Pulmonary artery endothelial cell (primary cell): ENCODE results near the gene SH3BP4. TPM values are rescaled to one million over a fixed set of nuclear protein-coding genes. Genes with fewer than 3 reads are reported as not detected.

Experiments used
- DNase-seq: peaks from one replicate; pipeline ENCODE4 v3.0.0-alpha.2; 2011; ENCODE audit warnings: low read depth, low spot score
- total RNA-seq: library from RNA; depleted of rRNA; stranded (reverse); fragments of >200 nt; gene quantifications from 2 replicates; pipeline ENCODE4 v1.2.3, GENCODE V29; 2014

SH3BP4 gene
- total RNA-seq, 1 donor from 2014 or later, result 47.7 TPM

DNA sequence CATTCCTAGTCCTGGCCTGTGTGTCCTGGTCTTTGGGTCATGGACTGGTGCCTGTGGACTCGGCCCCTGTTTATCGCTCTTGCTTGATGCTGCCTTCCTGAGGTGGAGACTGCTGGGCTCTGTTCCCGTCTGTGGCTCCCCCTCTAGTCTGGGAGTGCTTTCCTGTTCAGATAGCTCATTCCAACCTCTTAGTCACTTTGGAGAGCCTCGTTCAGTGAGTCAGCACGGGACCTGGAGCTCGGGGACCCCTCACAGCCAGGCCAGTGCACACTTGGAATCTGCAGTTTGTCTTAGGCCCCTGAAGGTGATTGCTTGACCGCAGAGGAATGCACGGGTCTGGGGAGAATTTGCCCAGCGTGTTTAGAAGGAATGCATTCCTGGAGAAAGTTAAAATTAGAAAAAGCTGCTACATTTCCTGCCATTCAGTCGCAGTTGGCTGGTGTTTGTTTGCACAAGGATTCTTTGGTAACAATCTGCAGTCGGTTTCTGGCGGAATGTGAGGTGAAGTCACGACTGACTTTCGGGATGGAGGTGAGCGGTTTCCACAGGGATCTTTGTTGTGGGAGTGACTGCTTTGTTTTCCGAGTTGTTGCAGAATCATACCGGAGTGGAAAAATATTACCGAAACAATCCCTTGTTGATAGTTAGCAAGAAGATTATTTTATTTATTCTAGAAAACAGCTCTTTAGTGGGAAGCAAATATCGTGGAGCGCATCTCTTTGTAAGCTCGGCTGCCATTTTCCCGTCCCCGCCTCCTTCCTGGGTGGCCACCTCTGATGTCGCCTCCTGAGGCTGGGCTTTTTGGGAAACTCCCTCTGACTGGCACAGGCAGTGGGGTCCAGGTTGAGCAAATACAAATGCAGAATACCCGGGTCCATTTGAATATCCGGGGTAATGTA lies 29.6 kb downstream of the SH3BP4 start:
- DNase-seq, result peak; percentile 98

DNA sequence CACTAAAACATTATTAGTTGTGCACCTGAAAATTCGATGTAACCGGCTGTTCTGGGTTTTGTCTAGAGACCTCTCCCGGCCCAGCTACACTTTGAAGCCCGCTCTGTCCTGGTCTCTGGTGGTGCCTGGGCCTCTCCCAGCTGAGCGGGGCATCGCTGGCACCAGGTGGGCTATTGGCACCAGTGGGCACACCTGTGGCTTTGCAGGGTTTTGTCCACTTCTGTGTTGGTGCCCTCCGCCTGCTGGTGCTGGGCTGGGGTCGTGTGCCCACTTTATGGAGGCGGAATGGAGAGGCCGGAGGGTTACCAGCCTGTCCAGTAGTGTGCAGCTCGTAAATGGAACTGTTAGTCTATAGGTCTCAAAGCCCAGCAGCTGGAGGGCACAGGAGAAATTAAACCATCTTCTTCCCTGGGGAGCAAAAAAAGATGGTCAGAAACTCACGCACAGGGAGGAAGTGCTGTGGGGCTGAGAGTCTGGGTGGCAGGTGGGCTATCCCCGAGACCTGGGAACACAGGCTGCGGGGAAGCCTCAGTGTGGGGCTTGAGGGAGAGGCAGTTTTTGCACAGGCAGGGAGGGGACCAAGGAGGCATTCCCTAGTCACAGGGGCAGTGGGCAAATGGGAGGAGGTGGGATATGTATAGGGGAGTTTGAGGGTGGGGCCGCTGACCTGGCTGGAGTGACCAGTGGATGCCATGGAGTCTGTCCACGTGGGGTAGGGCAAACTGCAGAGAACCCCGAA lies 30.4 kb downstream of the SH3BP4 start:
- DNase-seq, result no peak

DNA sequence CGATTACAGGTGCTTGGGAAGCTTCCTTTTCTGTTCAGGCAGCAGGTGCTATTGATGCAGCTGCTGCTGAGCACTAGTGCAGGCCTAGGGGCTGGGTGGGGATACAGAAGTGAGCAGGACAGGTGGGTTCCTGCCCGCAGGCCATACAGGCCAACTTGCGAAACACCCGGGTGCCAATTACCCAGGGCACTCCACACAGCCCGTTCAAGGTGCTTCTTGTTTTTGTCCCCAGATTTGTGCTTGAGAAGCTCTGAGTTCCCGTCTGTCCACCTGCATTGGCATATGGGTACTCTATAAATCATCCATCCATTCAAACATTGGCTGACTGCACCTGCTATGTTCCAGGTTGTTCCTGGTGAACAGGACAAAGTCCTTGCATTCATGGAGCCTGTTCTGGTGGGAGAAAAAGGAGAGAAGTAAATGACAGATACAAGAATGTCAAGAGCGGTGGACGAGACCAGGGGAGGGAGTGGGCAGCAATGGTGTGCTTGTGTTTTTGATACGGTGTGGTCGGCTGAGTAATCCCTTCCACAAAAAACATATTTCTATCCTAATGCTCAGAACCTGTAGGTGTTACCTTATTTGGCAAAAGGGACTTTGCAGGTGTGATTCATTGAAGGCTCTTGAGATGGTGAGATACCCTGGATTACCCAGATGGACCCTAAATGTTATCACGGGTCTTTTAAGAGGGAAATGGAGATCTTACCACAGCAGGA lies 31.4 kb downstream of the SH3BP4 start:
- no peak for DNase-seq

DNA sequence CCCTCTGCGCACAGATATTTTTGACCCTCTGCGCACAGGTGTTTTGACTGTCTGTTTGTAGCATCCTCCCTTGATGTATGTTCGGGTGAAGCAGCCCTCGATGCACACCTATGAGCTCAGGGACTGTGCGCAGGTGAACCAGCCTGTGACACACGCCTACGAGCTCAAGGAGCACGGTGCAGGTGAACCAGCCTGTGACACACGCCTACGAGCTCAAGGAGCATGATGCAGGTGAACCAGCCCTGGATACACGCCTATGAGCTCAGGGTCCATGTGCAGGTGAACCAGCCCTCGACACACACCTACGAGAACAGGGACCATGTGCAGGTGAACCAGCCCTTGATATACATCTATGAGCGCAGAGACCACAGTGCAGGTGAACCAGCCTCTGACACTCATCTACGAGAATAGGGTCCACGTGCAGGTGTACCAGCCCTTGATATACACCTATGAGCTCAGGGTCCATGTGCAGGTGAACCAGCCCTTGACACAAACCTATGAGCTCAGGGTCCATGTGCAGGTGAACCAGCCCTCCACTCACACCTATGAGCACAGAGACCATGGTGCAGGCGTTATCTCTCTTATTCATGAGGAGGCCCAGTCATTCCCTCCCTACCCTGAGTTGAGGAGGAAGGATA lies 33.9 kb downstream of the SH3BP4 start:
- no peak for DNase-seq

DNA sequence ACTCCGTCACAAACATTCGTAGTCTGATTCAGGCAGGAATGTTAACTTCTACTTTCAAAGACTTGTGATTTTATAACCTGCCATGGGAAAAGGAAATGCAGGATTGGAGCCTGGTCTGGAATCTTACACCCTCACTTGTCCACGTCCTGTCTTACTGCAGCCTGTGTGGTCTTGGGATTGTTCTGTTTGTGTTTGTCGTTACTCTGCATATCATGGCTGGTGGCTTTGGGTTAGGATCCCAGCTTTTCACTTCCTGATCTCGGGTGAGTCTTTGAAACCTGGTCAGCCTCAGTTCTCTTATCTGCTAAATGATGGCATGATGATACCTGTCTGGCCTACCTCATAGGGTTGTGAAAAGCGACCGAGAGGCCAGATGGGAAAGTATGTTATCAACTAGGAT lies 34.6 kb downstream of the SH3BP4 start:
- no peak for DNase-seq

DNA sequence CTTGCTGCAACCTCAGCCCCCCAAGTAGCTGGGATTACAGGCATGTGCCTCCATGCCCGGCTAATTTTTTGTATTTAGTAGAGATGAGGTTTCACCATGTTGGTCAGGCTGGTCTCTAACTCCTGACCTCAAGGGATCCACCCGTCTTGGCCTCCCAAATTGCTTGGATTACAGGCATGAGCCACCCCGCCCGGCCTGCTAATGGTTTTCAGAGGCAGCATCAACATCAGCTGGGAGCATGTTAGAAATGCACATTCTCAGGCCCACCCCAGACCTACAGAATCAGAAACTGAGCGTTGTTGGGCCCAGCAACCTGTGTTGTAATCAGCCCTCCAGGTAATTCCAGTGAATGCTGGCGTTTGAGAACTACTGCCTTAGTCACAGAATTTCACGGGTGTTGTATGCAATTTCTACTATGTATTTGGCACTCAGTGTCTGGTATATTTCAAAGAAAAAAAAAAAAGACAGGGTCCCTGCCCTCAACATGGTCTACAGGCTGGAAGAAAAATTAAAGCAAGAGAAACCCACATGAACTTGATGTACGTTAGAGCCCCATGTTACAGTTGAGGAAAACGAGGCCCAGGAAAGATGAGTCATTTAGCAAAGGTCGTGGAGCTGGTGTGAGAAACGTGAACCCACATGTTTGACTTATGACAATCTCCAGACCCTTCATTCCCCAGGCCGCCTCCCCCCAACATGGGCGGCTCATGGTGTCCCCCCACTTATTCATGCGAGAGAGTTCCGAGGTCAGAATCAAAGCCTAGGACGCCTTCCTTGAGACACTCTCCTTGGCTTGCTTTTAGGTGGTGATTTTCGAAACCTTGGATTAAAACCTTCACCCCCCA lies 35.3 kb downstream of the SH3BP4 start:
- DNase-seq, result no peak

DNA sequence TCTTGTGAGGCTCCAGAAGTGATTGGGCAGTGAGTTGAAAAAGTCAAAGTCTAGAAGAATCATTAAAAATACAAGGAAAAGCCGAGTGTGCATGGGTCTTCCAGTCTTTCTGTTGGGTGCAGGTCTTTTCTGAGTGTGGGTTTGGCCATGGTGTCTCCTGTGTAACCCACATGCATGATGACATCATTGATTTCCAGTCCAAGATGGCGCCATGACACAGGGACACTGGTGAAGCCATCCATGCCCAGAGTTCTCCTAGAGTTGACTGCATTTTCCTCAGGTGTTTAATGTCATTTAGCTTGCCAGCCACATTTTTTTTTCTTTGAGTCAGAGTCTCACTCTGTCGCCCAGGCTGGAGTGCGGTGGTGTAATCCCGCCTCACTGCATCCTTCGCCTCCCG lies 35.9 kb downstream of the SH3BP4 start:
- DNase-seq, result no peak

DNA sequence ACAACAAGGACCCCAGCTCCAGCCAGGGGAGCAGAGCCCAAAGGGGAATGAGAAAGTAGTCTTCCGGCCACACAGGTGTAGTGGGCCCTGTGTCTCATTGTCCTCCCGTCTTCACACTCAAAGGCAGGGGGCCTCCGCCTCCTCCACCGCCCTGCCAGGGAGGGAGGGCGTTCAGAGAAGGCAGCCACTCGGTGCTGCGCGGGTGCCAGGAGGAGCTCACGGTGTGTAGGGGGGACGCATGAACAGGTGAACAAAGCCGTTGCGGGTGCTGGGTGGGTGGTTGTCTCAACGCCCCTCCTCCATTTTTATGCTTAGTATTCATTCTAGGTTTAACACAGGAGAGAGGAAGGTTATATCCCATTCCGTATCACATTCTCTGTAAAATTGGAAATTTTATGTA lies 36.7 kb downstream of the SH3BP4 start:
- DNase-seq, result no peak

DNA sequence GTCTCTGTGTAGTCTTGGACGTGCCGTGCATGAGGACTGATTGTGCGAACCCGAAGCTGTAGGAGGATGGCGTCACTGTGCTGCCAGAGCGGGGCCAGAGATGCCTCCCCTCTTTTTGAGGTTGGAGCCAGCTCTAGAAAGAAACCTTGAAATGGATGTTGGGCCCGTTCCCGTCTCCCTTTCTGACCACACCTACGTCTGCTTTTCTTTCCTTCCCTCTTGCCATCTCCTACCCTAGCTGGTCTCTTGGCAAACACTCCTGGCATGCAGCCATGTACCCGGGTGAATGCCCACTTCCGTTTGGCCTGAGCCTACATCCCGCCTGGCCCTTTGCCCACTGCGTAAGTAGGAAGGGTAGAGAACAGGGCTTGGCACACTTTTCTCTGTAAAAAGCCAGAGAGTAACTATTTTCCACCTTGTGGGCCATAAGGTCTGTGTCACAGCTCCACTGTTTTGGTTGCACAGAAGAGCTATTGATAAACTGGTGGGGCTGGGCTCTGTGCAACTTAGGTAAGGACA lies 37.4 kb downstream of the SH3BP4 start:
- peak; percentile 59 for DNase-seq

DNA sequence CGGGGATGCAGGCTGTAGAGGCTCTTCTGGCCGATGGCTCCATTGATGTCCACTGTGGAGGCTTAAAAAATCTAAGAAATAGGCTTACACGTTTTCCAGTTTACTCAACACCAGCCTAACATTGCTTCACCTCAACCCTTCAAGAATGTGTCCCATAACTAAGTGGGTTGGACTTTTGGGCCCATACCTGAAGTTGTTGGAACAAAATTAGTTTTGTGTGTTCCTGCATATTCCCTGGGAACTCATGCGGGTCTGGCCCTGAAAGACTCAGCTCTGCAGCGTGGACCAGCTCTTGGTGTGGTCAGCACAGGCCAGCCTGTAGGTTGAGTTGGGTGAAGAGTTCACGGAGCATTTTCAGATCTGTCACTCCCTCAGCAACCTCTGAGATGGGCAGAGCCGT lies 38.5 kb downstream of the SH3BP4 start:
- no peak for DNase-seq

DNA sequence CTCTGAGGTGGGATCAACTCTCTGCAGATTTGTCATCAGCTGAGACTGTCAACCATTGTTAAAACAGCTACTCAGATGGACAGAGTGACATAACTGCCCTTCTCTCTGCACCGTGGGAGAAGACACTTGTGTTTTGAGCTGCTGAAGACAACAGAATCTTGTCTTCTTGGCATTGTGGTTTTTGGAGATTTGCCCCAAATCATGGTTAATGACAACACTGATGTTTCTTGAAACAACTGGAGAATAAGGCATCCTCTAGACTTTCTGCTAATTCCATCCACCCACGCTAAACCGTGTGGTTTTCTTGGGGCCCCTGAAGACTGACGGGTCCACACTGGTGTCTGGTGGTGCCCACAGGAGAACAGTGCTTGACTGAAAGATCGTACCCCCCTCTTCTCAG lies 39.5 kb downstream of the SH3BP4 start:
- no peak for DNase-seq

DNA sequence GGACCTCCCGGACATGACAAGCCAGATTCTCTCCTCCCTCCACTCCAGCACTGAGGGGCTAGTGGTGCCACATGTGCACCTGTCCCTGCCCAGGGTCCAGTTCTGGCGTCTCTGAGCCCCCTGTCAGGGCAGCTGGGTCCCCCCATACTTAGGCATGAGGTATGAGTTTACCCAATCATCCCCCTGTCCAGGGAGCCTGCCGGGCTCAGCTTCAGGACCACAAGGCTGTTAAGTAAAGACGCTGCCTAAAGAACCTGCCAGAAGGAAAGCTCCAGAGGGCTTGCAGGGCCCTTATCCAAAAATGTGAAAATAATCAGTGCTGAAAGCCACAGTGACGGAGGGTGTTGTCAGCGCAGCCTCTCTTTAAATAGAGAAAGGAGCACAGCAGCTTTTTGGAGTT lies 40.0 kb downstream of the SH3BP4 start:
- no peak for DNase-seq

DNA sequence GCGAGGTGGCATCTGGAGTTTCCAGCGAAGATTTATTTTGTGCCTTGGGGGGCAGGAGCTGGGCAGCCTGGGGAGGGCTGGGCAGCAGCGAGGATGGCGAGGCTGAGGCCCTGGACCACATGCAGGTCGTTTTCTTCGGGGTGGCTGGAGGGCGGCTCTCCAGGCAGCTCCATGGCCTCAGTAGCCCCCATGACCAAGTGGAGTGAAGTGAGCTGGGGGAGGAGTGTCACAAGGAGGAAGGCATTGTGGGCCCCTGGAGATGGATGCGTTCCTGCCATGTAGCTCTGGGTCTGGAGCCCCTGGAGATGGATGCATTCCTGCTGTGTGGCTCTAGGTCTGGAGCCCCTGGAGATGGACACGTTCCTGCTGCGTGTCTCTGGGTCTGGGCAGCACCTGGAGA lies 40.4 kb downstream of the SH3BP4 start:
- DNase-seq, result no peak

DNA sequence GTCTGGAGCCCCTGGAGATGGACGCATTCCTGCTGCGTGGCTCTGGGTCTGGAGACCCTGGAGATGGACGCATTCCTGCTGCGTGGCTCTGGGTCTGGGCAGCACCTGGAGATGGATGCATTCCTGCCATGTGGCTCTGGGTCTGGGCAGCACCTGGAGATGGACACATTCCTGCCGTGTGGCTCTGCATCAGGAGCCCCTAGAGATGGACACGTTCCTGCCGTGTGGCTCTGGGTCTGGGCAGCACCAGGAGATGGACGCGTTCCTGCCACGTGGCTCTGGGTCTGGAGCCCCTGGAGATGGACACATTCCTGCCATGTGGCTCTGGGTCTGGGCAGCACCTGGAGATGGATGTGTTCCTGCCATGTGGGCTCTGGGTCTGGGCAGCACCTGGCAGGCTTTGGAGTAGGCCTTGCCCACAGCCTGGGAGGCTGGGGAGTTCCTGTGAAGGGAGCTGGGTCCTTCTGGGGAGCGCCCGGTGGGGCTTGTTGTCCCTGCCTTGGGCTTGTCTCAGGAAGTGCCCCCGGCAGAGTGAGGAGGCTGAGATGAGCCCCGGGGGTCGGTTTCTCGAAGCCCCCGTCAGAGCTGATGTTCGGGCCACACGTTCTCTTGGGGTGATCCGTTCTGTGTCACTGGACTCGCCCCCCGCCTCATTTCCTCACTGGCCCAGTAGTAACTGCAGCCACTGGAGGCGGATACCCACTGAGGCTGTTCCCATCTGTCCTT lies 41.0 kb downstream of the SH3BP4 start:
- DNase-seq, result no peak

DNA sequence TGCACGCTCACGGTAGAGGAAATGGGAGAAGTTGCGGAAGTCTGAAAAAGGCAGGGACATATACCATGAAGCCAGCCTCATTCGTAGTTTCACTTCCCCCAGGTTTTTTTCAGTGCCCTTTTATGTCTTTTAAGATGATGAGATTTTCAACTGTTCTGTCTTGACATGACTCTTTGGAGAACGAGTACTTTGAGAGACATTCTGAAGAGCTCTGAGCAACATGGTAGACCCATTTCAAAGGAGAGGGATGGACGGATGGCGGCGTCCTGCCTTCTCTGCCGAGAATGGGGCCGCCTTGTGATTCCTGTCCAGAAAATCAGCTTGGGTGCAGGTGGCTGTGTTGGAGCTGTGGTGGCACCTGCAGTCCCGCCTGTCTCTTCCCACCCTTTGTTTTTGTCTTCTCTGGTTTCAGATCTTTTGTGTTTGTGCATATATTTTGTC lies 41.7 kb downstream of the SH3BP4 start:
- no peak for DNase-seq

DNA sequence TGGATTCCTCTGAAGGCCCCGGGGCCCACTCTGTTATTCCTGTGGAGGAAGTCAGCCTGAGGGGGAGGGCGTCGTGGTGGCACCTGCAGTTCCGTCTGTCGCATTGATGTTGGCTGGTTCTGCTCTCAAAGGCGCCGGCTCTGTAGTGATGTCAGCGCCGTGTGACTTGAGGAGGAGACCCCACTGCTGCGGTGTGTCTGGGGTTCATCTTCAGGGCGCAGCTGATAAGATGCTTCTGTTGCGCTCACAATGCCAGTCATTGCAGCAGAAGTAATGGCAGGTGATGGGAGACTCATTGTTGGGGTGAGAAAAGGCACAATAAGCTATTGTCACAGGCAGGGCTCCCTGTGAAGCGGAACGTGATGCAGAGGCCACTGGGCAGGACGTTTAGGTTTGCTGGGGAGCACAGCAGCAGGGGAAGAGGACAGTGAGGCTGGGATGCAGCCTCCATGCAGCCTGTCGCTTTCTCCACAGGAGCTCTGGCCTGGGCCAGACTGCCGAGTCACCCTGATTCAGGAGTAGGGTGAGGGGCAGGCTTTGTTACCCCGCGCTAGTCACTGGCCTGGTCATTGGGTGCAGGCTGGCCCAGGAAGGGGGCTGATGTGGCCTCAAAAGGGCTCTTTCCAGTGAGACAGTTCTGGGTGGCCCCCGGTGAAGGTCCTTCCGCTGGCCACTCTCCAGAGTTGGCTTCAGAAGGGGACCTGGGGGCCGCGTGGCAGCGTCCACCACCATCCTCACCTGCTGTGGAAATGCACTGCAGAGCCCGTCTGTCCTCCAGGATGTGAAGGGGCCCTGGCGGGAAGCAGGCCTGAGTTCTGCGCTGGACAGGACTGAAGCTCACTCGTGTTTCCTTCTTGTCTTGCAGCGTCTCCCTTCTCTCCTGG lies 42.9 kb downstream of the SH3BP4 start:
- DNase-seq, result no peak

DNA sequence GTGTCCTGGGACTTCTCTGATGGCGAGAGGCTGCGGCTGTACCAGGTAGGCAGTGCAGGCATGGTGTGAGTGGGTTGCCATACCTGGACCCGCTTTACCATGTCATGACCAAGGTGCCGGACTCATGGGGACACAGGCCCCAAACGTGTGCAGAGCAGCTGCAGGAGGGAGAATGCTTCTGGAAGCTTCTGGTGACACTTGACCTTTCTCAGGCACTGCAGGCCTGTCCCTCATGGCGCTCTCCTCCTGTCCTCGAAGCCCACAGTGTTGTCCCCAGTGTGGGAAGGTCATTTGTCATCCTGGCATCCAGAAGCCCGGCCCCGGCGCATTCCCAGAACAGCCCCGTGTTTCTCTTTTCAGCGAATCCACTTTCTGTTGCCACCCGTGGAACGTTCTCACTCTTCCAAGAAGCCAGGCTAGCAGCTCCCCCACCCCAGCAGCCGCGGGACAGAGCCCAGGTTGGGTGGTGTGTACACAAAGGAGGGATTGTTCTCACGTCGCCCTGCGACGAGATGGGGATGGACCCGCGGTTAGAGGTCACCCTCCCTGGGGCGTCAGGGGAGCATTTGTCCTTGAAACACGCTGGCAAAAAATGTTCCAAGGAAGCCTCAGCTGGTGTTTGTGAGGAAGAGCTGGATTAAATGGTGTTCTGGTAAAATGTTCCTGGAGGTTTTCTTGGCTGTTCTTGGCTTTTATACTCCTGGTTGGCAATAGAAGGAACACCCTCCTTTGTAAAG lies 43.7 kb downstream of the SH3BP4 start:
- no peak for DNase-seq
